ENCODE measurements around the gene WDR31.
"Not testable (repeated sequence)": the region's sequence is repeated elsewhere in the genome, so short reads cannot be mapped to it uniquely, and the experiment has no call there.

WDR31 gene

GRCh38 chr9:113296796-113297558, 43.1 kb downstream of the WDR31 start:
- in situ Hi-C loops (cut with HindIII; ENCODE audit: low pct_unique_long_range_greater_than_20kb, low sequenced_read_pairs), result no loop called here
- DNase-seq (ENCODE audit: low read depth in 1 of 2, low spot score in 1 of 2), result no peak
- no peak for TF ChIP-seq JUND (IDR thresholded peaks at IDR 0.05; ENCODE audit: low read depth)

GRCh38 chr9:113296247-113296646, 43.8 kb downstream of the WDR31 start:
- in situ Hi-C loops (cut with HindIII; ENCODE audit: low pct_unique_long_range_greater_than_20kb, low sequenced_read_pairs); DNase-seq (ENCODE audit: low read depth in 1 of 2, low spot score in 1 of 2): not testable (repeated sequence)

GRCh38 chr9:113293285-113293878, 46.7 kb downstream of the WDR31 start:
- TF ChIP-seq JUND (IDR thresholded peaks at IDR 0.05; ENCODE audit: low read depth), result no peak
- in situ Hi-C loops (cut with HindIII; ENCODE audit: low pct_unique_long_range_greater_than_20kb, low sequenced_read_pairs), result no loop called here
- no peak for DNase-seq (ENCODE audit: low read depth in 1 of 2, low spot score in 1 of 2)

- no peak for TF ChIP-seq JUND (IDR thresholded peaks at IDR 0.05; ENCODE audit: low read depth)
- in situ Hi-C loops (cut with HindIII; ENCODE audit: low pct_unique_long_range_greater_than_20kb, low sequenced_read_pairs), result no loop called here
- DNase-seq (ENCODE audit: low read depth in 1 of 2, low spot score in 1 of 2), result no peak
Measured at GRCh38 chr9:113290052-113290607, 49.9 kb downstream of the WDR31 start.

- no peak for TF ChIP-seq JUND (IDR thresholded peaks at IDR 0.05; ENCODE audit: low read depth)
- DNase-seq (ENCODE audit: low read depth in 1 of 2, low spot score in 1 of 2), result no peak
- in situ Hi-C loops (cut with HindIII; ENCODE audit: low pct_unique_long_range_greater_than_20kb, low sequenced_read_pairs), result no loop called here
Measured at GRCh38 chr9:113289091-113289490, 51.0 kb downstream of the WDR31 start.

GRCh38 chr9:113281356-113281755, 58.7 kb downstream of the WDR31 start:
- no peak for DNase-seq (ENCODE audit: low read depth in 1 of 2, low spot score in 1 of 2)
- TF ChIP-seq JUND (IDR thresholded peaks at IDR 0.05; ENCODE audit: low read depth), result no peak
- in situ Hi-C loops (cut with HindIII; ENCODE audit: low pct_unique_long_range_greater_than_20kb, low sequenced_read_pairs), result no loop called here

GRCh38 chr9:113278840-113279239, 61.2 kb downstream of the WDR31 start:
- DNase-seq (ENCODE audit: low read depth in 1 of 2, low spot score in 1 of 2), result no peak
- no peak for TF ChIP-seq JUND (IDR thresholded peaks at IDR 0.05; ENCODE audit: low read depth)
- in situ Hi-C loops (cut with HindIII; ENCODE audit: low pct_unique_long_range_greater_than_20kb, low sequenced_read_pairs), result no loop called here

- in situ Hi-C loops (cut with HindIII; ENCODE audit: low pct_unique_long_range_greater_than_20kb, low sequenced_read_pairs), result no loop called here
- TF ChIP-seq JUND (IDR thresholded peaks at IDR 0.05; ENCODE audit: low read depth), result no peak
Measured at GRCh38 chr9:113275157-113276131, 64.6 kb downstream of the WDR31 start, which contains the start of the genes CDC26 and PRPF4. Gene CDC26, minus strand, starts transcription at chr9:113275572. Its CDS starts 3,065 bp downstream, at chr9:113272507. Gene PRPF4, plus strand, starts transcription at chr9:113275658. Its CDS starts 86 bp downstream, at chr9:113275744.

GRCh38 chr9:113274474-113275156, 65.5 kb downstream of the WDR31 start:
- in situ Hi-C loops (cut with HindIII; ENCODE audit: low pct_unique_long_range_greater_than_20kb, low sequenced_read_pairs), result no loop called here
- DNase-seq (ENCODE audit: low read depth in 1 of 2, low spot score in 1 of 2), result peak; percentile 47 to 77
- no peak for TF ChIP-seq JUND (IDR thresholded peaks at IDR 0.05; ENCODE audit: low read depth)

More at GRCh38 chr9:113275157-113276131, 64.6 kb downstream of the WDR31 start, which contains the start of the genes CDC26 and PRPF4:
- DNase-seq (ENCODE audit: low read depth in 1 of 2, low spot score in 1 of 2), result peak; percentile 85 to 99

GRCh38 chr9:113269871-113270270, 70.2 kb downstream of the WDR31 start:
- no peak for DNase-seq (ENCODE audit: low read depth in 1 of 2, low spot score in 1 of 2)
- in situ Hi-C loops (cut with HindIII; ENCODE audit: low pct_unique_long_range_greater_than_20kb, low sequenced_read_pairs), result no loop called here
- no peak for TF ChIP-seq JUND (IDR thresholded peaks at IDR 0.05; ENCODE audit: low read depth)

- in situ Hi-C loops (cut with HindIII; ENCODE audit: low pct_unique_long_range_greater_than_20kb, low sequenced_read_pairs), result no loop called here
- no peak for DNase-seq (ENCODE audit: low read depth in 1 of 2, low spot score in 1 of 2)
- no peak for TF ChIP-seq JUND (IDR thresholded peaks at IDR 0.05; ENCODE audit: low read depth)
Measured at GRCh38 chr9:113269355-113269754, 70.7 kb downstream of the WDR31 start.
